GM19467 (cell line): ENCODE data around the gene NDUFS1.
"Not testable (repeated sequence)": the region's sequence is repeated elsewhere in the genome, so short reads cannot be mapped to it uniquely, and the experiment has no call there.

ENCODE experiments used
- ATAC-seq: cut with Tn5 transposase; IDR thresholded peaks from one replicate; pipeline ENCODE4 v1.9.1; 2021; ENCODE audit warnings: mild to moderate bottlenecking, moderate library complexity; ENCODE audit not compliant: unreplicated experiment

Gene NDUFS1

DNA sequence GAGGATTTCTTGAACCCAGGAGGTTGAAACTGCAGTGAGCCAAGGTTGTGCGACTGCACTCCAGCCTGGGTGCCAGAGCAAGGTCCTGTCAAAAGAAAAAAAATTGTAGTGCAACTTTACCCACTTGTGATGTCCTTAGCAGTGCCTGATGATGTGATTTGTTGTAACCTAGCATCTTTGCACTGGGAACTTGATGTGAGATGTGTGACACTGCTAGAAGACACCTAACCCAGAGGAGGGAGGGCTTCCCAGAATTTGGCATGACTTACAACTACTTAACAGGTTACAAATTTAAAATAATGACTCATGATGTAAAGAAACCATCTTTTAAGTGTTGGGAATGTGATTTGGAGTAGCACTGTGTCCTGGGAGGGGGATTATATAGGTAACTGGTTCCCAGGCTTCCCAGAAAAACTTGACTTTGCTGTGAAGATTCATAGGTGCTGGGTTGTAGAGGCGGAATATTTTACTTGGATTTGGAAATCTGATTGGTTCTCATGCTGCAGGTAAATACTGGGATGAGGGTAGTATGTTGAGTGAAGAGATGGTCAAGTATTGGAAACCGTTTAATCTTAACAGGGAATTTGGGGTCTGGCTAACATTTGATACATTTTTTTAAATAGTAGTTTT is 4.1 kb upstream of the NDUFS1 start:
- no peak for ATAC-seq

DNA sequence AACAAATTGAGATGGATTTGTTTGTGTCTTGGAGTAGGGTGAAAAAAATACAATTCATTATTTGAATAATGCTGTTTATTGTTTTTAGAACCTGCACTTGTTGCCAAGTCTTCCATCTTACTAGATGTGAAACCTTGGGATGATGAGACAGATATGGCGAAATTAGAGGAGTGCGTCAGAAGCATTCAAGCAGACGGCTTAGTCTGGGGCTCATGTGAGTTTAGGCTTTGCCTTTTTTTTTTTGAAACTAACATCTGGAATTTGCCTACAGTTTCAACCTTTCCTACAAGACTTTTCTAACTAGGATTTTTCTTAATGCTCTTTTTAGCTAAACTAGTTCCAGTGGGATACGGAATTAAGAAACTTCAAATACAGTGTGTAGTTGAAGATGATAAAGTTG is 3.2 kb upstream of the NDUFS1 start:
- not testable (repeated sequence) for ATAC-seq

DNA sequence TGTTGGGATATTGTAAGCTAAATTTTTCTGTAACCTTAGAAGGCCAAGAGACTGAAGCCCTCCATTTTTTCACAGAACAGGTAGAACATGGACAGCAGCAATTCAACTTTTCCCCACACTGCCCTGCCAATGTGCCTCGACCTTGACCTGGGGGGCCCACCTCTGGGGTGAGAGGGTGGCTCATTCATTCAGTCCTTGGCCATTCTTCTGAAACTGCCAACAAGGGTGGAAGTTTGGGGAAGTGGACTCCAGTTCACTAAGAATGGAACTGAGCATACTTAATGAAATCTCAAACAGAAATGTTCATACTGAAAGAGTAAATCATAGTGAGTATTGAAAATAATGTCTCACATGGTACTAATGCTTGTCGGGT is 1.5 kb upstream of the NDUFS1 start:
- ATAC-seq, result no peak

DNA sequence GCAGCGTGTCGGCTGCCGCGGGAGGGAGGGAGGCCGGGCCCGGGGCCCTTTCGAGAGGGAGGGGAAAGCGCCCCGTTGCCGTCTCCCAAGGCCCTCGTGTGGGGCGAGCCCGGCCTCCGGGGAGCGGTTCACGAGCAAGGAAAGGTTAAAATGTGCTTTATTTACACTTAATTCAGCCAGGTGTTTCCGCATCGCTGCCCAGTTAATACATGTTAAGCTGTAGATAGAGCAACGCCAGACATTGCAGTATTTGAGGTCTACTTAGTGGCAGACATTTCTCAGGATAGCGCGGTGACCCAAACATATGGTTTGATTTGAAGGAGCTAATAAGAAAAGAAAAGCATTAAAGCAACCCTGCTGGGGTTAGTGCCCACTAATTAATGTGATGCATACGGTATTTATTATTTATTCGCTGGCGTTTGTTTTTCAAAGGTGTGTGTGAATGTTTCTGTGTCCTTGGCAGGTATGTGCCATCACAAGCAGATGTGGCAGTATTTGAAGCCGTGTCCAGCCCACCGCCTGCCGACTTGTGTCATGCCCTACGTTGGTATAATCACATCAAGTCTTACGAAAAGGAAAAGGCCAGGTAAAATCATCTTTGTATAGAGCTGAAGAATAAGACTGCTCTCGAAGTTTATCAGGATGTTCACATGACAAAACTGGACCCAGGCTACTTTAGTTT is 1.0 kb upstream of the NDUFS1 start:
- peak; percentile 40 for ATAC-seq

DNA sequence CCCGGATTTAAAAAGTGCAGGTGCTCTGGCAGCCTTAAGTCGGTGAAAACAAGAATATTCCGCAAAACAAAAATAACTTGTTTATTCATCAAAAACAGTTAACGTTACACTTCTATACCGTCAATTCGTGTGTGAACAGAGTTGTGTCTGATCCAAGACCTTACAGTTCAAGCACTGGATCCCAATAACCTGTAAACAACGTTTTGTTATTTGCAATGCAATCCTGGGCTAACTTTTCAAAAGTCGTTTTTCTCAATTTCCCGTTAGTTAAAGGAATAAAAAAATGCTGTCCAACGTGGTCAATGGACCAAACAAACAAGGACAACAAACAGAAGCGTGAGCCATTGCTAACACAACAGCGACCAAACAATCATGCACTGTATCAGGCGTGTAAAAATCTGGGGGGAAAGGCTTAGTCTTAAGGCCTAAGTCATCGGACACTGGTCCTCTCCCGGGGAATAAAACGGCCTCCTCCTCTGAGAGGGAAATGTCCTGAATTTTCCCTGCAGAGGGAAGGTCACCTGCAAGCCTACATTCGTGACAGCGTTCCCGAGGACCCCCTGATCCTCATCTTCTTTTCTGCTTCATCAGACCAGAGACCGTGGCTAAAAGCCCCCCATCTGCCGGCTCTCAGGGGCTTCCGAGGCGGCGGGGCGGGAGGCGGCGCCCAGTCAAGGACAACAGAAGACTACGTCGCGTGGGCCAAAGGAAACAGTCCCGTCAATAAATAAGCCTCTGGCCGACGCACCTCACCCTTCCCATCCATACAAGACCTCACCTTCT is 490 bp downstream of the NDUFS1 start:
- ATAC-seq, result peak; percentile 8

DNA sequence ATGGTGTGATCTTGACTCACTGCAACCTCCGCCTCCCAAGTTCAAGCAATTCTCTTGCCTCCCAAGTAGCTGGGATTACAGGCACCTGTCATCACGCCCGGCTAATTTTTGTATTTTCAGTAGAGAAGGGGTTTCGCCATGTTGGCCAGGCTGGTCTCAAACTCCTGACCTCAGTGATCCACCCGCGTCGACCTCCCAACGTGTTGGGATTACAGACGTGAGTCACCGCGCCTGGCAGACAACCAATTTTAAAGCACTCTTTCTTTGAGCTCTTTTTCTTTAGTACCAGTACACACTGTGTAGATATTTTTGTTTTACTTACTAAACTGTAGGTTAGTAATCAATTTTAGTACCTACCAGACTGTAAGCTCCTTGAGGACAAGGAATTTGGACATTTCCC is 2.2 kb downstream of the NDUFS1 start:
- not testable (repeated sequence) for ATAC-seq

DNA sequence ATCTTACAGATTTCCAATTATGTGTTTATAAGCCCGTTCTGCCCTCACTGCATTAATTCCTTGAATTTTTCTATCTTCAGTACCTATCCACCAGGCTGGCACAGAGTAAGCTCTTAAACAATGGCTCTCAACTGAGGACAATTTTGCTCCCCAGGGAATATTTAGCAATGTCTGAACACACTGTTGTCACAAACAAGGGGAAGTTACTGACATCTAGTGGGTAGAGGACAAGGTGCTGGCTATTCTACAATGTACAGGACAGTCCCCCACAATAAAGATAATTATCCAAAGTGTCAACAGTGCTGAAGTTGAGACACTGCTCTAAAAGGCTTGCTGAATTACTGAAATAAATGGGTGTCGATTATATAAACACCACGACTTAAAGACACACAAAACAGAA is 5.0 kb downstream of the NDUFS1 start:
- ATAC-seq, result no peak

DNA sequence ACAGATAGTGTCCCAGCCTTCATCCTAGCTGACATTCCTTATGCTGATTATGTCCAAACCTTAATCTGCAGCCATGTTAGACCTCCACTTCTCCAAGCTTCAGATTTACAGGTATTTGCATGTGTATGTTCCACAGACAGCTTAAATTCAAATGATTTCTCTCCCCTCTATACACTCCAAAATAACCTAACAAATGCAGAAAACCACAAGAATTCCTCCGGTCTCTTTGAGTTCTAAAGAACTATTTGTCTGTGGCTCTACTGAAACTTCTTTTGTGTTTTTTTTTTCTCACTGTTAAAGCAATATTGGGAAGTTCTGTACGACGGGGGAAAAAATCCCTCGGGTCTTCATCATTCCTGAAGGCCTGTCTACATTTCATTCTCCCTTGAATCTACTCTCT is 8.6 kb downstream of the NDUFS1 start:
- no peak for ATAC-seq

DNA sequence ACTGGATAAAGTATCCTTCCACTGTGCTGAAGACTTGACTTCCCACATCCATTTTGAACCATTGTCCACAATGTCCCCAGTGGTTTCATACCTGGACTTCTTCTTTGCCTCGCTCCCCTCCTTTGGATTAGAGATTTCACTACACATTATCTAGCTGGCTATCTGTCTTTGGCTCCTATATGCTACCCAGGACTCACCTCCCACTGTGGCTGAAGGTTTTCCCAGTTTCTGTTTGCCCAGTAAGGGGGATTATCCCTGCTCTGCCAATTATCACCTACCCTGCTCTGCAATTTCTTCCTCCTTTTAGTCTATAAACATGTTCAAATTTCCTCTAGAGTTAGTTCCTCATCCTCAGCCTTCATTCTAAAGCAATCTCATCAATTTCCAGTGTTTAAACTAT is 9.1 kb downstream of the NDUFS1 start:
- no peak for ATAC-seq

DNA sequence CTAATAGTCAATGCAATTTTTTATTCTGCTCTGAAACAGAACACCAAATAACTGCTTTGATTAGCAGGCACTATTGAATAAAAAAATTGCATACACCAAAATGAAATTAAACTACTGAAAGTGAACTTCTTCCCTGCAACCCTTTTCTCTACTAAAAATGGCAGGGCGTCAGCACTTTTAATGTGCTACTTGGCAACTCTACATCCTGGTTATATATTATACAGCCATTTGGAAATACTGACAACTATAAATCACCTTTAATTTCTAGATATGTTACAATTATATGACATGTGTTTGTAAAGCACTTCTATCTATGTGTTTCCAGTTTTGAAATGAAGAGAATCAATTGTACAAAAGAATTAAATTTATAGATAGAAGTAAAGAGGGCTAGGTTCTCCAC is 9.9 kb downstream of the NDUFS1 start:
- ATAC-seq, result no peak

DNA sequence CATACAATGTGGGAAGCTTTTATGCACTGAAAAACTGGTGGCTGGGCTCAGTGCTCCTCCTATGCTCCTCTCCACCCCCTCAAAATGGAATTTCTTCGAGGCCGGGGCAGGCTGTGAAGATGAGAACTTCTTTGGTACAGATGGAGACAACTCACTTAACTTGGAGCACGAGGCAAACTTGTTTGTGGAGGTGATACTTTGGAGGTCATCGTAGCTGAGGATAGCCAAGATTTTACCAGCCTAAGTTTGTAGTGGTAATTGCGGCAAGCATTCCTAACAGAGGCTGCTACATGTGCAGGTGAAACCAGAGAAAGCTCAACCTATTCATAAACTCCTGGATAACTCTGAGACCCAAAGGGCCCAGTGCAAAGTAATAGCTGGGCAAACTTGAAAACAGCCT is 13.6 kb downstream of the NDUFS1 start:
- ATAC-seq, result no peak

DNA sequence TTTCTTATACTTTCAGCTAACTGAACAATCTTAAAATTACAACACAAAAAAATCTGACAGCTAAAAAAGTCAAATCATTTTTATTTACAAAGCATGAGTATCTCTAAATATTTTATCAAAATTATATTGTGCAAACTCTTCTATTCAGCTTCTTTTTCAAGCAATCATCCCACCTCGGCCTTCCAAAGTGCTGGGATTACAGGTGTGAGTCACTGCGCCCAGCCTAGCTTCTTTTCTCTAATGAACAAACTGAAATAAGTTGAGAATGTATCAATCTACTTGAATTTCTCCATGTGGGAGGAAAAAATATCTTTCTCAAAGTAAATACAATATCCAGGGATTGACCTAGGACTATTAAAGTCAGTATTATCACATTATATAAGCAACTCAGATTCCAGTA is 14.9 kb downstream of the NDUFS1 start:
- ATAC-seq, result no peak

DNA sequence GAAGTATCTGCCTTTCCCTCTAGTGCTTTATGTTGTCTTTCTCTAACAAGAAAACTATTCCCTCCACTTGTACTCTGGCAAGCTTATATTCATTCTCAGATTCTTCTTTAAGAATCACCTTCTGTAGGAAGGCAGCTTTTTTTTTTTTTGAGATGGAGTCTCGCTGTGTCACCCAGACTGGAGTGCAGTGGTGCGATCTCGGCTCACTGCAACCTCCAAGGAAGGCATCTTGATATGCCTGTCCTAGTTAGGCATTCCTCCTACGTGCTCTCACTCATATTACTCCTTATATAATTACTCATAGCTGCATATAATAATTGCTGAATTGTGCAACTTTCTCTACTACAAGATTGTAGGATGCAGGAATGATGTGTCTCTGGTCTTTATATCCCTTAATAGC is 15.8 kb downstream of the NDUFS1 start:
- ATAC-seq, result no peak

DNA sequence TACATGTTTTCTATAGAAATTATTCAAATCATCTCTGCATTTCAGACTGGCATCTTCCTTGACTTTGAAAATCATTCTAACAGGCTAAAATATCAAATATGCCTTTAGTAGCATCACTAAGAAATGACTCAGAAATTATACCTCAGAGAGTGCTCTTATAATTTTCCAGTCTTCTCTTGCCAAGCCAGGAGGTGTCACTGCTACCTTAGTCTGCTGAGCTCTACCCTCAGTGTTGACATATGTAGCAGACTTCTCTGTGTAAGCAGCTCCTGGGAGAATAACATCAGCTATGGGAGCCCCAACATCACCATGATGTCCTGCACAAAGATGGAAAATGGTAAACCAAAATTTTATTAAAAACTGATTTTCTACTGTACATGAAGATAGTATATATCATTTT is 31.6 kb downstream of the NDUFS1 start:
- ATAC-seq, result no peak

DNA sequence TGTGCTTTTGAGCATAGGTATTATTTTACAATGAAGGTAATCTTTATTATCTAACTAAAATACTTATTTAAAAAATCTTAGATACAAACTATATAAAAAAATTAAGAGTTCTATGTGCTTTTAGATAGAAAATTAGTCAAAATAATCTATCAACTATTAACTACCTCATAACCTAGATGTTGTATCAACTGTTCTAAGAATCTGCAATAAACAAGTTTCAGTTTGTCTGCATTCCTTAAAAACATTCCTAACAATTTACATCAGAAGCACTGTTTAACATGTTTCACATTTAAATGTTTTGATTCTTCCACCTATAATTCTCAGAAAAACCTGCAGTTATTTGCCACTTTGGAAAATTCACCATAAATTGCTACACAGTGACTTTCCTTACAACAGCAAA is 33.3 kb downstream of the NDUFS1 start:
- ATAC-seq, result no peak

DNA sequence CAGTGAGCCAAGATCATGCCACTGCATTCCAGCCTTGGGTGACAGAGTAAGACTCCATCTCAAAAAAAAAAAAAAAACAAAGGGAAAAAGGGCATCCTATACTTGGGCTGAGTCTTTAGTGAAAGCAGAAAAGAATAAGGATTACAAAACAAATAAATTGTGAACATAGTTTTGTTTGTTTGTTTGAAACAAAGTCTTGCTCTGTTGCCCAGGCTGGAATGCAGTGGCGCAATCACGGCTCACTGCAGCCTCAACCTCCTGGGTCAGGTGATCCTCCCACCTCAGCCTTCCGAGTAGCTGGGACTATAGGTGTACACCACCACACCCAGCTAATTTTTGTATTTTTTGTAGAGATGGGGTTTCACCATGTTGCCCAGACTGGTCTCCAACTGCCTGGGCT is 36.7 kb downstream of the NDUFS1 start:
- ATAC-seq, result not testable (repeated sequence)

DNA sequence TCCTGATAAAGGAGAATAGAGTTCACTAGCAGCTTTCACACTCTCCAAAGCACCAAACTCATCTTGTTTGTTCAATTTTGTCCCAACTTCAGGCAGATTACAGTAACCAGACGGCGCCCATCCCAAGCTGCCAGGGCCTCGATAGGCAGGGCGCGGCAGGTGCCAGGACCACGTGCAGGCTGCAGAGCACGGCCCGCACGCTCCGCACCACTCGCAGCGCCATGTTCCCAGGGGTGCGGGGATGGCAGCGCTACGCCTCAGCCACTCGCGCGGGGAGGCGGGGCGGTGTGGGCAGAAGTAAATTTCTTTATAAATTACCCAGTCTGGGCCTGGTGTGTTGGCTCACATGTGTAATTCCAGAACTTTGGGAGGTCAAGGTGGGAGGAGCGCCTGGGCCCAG is 43.0 kb downstream of the NDUFS1 start:
- no peak for ATAC-seq

DNA sequence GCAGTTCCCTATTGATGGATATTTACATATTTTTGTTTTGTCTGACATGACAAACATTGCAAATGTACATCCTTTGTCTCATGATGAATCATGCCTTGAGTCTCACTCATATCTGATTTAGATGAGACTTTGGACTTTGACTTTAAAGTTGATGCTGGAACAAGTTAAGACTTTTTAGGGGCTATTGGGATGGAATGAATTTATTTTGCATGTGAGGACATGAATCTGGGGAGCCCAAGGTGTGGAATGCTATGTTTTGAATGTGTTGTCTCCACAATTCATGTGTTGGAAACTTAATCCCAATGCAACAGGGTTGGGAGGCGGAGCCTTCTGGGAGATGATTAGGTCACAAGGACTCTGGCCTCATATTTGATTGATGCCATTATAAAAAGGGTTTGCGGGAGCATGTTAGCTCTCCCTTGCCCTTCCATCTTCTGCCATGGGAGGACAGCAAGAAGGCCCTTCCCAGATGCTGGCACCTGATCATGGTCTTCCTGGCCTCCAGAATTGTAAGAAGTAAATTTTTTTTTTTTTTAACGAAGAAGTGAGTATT is 44.1 kb downstream of the NDUFS1 start:
- no peak for ATAC-seq

DNA sequence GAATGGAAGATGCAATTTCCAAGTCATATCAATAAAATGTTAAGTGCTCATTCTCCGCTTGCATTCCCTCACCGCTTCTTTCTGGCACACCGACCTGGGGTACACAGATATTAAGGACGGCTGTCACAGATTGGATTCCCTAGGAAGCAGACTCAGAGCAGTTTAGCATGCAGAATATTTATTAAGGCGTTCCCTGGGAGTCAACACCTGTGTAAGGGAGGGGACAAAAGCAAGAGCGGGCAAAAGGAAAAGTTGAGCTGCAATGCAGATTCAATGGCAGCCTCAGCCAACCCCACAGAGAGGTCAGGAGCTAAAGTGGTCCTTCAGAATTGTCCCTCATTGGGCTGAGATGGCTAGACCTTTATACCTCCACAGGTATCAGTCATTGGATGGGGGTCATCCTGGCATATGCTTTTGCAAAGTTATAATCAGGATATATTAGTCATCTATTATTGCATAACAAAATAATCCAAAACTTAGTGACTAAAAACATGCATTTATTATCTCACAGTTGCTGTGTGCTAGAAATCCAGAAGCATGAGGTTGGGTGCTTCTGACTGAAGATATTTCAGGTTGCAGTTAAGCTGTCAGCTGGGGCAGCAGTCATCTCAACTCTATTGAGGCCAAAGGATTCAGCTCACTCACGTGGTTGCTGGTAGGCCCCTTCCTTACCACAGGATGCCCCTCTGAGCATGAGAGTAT is 46.2 kb downstream of the NDUFS1 start:
- no peak for ATAC-seq

DNA sequence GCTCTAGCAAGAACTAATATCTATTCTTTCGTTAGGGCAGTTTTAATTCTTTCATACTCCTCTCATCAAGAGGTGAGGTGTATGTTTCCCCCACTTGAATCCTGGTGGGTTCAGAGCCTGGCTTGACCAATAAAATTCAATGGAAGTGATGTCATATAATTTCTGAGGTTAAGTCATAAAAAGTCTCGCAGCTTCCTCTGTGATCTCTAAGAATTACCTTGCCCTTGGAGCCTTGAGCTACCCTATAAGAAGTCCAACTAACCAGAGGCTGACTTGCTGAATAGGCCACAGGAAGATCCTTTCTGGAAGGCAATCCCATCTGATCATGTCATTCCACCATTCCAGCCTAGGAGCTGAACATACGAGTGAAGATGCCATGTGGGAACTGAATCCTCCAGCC is 47.1 kb downstream of the NDUFS1 start:
- no peak for ATAC-seq

DNA sequence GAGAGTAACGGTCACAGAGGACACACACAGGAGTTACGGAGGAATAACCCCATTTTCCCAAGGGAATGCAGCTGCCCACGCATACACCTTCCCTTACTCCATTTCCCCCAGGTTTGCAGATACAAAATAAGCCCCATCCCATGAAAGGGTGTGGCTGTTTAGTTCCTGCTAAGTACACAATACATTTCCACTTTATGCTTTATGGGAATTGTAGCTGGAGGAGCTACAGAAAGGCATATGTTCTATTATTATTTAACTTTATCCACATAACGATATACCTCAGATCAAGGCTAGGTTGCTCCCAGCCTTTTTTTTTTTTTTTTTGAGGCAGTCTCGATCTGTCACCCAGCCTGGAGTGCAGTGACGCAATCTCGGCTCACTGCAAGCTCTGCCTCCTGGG is 50.5 kb downstream of the NDUFS1 start:
- ATAC-seq, result no peak
